Dermis microvascular lymphatic vessel endothelial cell (primary cell): ENCODE measurements around the gene CAPN5. TPM values are rescaled to one million over a fixed set of nuclear protein-coding genes. Genes with fewer than 3 reads are reported as not detected.

Experiments used
- DNase-seq, 2 donors: peaks; one replicate each; pipeline versions ENCODE4 v3.0.0 to v3.0.0-alpha.2; 2010; ENCODE audit warnings: low read depth in 2 of 2
- total RNA-seq: library from RNA; depleted of rRNA; stranded (reverse); fragments of >200 nt; gene quantifications from 2 replicates; pipeline ENCODE4 v1.2.1, GENCODE V29; 2014

Gene CAPN5
- total RNA-seq, 1 donor from 2014 or later = 3.1 TPM

DNA sequence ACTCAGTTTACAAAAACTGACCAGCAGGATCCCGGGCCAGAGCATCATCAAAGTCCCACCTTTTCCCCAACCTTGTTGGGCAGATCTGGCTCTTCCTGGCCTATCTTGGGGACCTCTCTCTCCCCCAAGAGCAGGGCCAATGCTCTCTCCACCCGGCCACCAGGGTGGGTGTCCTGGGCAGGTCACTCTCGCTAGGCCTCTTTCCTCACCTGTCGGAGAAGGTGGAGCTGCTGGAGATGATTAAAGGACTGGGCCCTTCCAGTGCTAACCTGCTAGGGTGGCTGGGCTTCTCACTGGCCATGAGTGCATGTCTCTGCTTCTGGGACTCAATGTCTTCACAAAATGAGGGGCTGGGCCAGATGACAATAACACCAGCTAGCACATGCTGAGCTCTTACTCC is 2.9 kb upstream of the CAPN5 start:
- no peak for DNase-seq

DNA sequence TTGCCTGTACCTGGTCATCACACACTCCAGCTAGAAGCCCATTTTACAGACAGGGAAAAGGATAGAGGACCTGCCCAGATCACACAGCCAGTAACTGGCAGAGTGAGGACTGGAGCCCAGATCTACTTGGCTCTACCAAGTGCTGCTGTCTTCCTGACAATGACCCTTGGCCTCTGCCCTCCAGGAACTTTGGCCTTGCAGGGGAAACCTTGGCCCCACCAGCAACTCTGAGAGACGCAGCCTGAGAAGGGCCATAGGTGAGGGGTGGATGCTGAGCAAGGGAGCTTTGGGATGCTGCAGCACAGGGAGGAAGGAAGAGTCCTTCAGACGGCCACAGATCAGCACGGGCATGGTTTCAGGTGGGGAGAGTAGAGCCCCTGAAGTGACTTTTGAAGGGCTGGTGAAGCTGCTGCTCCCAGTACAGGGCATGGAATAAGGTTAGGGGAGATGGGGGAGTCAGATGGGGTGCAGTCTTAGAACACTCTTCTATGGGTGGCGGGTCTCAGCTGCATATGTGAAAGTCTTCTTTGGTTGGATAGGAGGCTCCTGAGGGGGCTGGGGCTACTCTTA is 2.0 kb upstream of the CAPN5 start:
- no peak for DNase-seq

DNA sequence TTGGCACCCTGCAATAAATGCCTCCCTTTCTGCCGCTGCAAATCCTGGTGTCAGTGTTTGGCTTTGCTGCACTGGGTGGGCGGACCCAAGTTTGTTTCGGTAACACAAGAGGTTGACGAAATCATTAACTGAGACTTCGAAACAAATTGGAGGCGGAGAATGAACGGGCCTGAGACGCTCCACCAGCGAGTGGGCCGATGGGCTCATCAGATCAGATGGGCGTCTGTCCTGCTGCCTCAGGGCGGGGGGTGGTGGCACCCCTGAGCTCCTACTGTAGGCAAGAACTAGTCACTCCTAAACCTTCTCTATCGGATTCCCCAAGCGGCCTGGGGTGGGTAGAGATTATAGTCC is 918 bp upstream of the CAPN5 start:
- no peak for DNase-seq

- no peak for DNase-seq
These were observed 1.2 kb downstream of the CAPN5 start for GRCh38 chr11:77067861-77068443.

GRCh38 chr11:77068457-77069335 is 1.9 kb downstream of the CAPN5 start:
- no peak for DNase-seq

DNA sequence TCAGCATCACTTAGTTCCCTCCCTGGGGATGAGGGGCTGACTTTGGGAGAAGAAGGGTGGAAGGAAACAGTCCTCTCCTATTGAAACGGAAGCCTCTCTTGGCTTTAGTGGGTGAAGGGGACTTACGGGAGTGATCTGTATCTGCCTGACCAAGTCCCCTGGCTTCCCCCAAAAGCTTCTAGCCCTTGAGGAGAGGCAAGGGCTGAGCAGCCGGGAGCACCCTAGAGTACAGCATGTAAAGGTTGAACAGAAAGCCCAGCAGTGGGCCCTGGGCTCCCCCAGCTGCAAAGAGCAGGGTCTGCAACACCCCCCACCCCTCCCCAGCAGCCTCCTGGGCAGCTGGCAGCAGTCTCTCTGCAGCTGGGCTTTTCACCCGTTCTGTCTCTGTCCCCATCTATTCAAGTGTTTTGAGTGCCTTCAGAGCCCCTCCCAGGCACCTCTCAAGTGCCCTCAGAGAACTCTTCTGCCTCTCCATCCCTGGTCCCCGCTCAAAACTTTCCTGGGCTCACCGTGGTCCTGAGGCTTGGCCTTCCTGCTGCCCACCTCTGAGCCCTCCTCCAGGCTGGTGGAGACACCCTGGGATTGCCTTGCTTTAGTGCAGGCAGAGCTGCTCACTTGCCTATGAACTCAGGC is 2.7 kb downstream of the CAPN5 start:
- DNase-seq = no peak

GRCh38 chr11:77069969-77070582 is 3.3 kb downstream of the CAPN5 start:
- DNase-seq = no peak

GRCh38 chr11:77071077-77071476 is 4.3 kb downstream of the CAPN5 start:
- DNase-seq = no peak

DNA sequence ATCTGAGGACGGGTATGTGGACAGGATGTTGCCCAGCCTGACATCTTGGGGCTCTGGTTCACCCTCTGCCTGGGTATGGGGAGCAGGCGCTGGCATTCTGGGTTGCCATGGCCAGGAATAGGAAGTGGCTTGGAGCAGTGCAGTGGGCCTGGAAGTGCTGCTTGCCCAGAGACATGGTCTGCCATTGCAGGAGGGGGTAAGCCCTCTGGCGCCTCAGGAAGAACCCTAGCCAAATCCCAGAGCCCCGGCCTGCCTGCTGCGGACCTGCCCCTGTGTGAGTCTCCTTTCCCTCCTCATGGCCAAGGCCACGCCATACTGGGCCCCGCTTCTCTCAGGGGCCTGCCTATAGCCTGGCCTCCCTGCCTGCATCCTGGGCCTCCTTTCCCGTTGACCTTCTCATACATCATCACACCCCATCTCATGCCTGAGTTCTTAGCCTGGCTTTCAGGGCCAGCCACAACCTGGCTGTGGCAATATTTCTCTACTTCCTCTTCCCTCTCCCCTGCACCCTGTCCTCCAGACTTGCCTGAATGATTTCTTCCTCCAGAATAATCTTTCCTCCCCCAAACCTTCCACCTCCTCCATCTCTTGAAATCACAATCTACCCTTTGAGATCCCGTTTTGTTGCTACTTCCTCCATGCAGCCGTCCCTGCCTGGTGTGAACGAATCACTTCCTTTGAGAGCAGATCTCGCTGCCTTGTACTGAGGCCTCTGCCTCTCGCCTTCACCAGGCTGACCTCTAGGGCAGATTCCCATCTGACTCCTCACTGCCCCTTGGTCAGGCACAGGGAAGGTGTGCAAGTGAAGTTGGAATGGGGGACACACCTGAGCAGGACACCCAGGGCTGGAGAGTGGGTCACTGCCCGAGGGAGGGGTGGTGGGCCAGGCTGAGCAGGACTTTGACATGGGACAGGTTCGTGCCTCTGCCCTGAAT is 5.2 kb downstream of the CAPN5 start:
- DNase-seq = peak in 1 of 2 donors; percentile 17

GRCh38 chr11:77072851-77073327 is 6.1 kb downstream of the CAPN5 start:
- DNase-seq = no peak

DNA sequence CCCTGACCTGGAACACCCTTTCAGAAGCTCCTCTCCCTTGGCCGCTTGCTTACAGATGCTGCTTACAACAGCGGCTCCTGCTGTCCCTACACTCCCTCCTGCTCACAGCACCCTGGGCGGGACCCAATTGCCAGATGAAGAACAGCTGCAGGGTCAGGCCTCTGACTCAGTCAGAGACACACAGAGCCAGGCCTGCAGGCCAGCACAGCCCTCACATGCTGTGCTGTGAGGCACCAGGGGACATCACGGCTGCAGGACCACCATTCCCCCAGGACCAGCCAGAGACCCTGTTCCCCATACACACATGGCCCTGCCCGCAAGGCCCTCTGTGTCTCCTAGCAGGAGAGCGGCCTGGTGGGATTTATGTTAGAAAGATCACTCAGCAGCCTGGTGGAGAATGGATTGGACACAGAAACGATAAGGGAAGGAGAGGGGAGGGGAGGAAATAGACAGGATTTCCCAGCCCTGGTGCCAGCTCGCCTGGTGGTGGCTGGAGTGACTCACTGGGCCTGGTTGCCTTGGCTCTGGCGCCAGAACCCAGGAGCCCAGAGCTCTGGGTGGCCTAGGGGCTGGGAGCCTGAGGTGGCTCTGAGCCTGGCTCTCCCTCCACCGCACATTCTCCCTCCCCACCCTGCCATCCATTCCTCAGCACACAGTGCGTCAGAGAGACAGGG is 6.7 kb downstream of the CAPN5 start:
- DNase-seq = peak; percentile 58 to 89

GRCh38 chr11:77074205-77074604 is 7.4 kb downstream of the CAPN5 start:
- DNase-seq = no peak

GRCh38 chr11:77074626-77075221 is 8.0 kb downstream of the CAPN5 start:
- DNase-seq = no peak

DNA sequence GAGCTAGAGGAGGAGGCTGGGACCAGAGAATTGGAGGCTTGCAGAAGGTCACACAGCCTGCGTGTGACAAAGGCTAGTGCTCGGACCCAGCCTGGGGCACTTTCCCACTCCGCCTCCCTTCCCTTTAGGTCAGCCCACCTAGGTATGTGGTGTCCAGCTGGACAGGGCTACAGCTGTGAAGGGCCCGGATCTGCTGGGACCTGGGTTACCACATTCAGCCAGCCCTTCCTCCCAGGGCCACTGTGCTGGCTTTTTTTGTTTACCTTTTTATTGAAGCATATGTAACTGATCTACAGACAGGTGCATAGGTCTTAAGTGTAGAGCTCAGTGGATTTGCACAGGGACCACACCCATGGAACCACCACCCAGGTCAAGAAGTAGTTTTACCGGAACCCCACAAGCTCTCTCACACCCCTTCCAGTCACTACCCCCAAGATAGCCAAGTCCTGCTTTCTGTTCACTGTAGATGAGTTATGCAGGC is 8.7 kb downstream of the CAPN5 start:
- DNase-seq = no peak

DNA sequence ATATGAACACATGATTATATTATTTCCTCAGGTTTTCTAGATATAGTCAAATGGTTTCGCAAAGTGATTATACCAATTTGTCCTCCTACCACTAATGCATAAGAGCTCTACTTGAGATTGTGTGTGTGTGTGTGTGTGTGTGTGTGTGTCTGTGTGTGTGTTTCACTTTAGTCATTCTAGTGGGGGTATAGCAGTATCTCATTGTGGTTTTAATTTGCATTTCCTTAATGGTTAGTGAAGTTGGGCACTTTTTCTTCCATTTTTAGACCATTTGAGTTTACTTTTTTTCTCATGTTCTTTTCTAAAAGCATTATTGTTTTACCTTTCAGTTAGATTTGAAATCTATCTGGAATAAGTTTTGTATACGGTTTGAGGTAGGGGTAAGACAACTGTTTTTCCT is 12.9 kb downstream of the CAPN5 start:
- no peak for DNase-seq

DNA sequence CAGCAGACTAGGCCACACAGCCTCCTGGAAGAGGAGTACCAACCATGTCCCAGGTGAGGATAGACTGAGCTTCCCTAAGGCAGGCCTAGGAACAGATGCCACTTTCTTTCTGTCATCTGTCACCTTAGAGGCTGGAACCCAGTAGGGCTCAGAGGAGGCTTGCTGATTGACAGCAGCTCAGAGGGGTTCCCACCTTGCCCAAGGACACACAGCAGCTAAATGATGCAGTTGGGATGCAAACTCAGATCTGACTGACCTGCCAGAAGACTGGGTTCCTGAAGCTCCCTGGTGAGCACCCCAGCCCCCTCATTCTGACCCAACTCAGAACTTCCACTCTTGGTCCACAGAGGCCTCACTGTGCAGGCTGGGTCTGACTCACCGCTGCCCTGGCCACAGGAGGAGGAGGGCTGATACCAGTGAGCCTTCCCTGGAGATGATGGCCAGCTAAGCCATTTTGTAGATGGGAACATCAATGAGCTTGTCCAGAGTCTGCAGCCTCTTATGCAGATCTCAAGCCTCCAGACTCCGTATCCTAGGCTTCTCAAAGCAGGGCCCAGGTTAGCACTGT is 14.0 kb downstream of the CAPN5 start:
- DNase-seq = no peak

GRCh38 chr11:77081381-77081851 is 14.6 kb downstream of the CAPN5 start:
- DNase-seq = no peak

- no peak for DNase-seq
These were observed 15.4 kb downstream of the CAPN5 start for GRCh38 chr11:77081976-77082836.
